Right lobe of liver (tissue), 4 donors: ENCODE data around the gene LIMS1.

Experiments used
- POLR2A ChIP-seq: fragments of 450-650 bp; IDR thresholded peaks from one replicate; pipeline ENCODE4 v1.6.1; 2017; ENCODE audit warnings: antibody characterized with exemption, mild to moderate bottlenecking
- TF ChIP-seq, protein P1 (sequence below), 4 donors: fragments of 200-600 bp in 3 of 4; fragments of 450-650 bp in 1 of 4; IDR thresholded peaks; one replicate each; pipeline versions ENCODE4 v1.5.1 to v1.8.0; 2016 to 2022; ENCODE audit warnings: antibody characterized with exemption in 4 of 4, mild to moderate bottlenecking in 2 of 4
- donor health status: DM: no; HTN: no; CAD: no.
- donor health status: DM: no; HTN: no; CAD: no.
- donor health status: DM: no; HTN: yes; CAD: no.

DNA sequence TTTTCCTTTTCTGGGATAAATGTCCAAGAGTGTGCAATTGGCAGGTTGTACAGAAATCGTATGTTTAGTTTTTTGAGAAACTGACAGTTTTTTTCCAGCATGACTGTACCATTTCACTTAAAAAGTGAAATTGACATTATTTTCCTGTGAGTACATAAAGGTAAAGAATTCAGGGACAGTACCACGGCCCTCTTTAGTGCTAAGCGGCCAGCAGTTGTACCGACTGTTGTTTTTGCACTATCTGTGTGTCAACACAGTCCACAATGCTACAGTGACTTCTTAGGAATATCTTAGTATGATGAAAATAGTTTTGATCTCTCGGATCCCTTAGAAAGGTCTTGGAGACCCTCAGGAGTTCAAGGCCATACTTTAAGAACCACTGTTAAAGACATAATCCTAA lies 2.6 kb downstream of the LIMS1 start:
- no peak for TF ChIP-seq POLR2A
- TF ChIP-seq, protein P1, sequence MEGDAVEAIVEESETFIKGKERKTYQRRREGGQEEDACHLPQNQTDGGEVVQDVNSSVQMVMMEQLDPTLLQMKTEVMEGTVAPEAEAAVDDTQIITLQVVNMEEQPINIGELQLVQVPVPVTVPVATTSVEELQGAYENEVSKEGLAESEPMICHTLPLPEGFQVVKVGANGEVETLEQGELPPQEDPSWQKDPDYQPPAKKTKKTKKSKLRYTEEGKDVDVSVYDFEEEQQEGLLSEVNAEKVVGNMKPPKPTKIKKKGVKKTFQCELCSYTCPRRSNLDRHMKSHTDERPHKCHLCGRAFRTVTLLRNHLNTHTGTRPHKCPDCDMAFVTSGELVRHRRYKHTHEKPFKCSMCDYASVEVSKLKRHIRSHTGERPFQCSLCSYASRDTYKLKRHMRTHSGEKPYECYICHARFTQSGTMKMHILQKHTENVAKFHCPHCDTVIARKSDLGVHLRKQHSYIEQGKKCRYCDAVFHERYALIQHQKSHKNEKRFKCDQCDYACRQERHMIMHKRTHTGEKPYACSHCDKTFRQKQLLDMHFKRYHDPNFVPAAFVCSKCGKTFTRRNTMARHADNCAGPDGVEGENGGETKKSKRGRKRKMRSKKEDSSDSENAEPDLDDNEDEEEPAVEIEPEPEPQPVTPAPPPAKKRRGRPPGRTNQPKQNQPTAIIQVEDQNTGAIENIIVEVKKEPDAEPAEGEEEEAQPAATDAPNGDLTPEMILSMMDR (IDR thresholded peaks at IDR 0.05): no peak
